DMS 273 (cell line): ENCODE results near the gene INPP5B.

Source experiments
- DNase-seq: peaks from one replicate; lab custom pipeline; 2025; ENCODE audit not compliant: unreplicated experiment; lab: John Stamatoyannopoulos, UW

The INPP5B gene

GRCh38 chr1:37875833-37876232 lies 71.0 kb downstream of the INPP5B start:
- peak; percentile 22 for DNase-seq

DNA sequence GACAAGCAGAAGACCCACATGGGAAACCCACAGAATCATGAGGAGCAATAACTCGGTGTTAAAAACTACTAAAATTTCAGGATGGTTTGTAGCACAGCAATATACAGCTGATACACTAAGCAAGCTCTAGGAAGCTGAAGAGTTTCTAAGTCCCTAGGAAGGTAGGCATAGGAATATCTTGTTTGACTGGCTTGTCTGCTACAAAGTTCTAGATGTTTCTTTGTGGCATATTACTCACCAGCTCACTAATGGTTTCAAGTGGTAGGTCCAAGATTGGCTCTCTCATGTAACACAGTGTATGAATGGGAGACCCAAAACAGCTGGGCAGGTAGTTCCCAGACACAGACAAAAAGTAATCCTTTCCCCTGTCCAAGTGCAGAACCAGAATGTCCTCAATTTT lies 74.2 kb downstream of the INPP5B start:
- DNase-seq, result no peak

DNA sequence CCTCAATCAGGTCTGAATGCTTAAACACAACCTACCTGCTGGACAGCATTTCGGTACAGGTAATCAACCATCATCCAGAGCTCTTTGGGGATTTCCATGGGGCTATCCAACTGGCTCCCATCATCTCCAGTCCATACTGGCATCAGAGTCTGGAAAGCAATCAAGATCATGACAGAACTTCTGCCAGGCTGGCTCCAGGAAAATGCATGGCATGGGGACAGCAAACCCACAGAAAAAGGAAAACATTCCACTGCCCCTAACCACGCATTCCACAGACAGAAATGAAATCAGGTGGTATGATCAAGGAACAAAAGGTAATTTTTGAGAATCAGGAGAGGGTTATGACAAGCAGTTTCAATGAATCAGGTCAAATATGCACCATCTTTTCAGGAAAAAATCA lies 78.4 kb downstream of the INPP5B start:
- DNase-seq, result no peak

GRCh38 chr1:37867784-37868183 lies 79.1 kb downstream of the INPP5B start:
- no peak for DNase-seq

- DNase-seq, result no peak
Observed at GRCh38 chr1:37866491-37866890, 80.4 kb downstream of the INPP5B start.

GRCh38 chr1:37865348-37866120 lies 81.3 kb downstream of the INPP5B start:
- DNase-seq, result no peak

GRCh38 chr1:37862330-37862729 lies 84.5 kb downstream of the INPP5B start:
- no peak for DNase-seq

- DNase-seq, result no peak
Observed at GRCh38 chr1:37861151-37861550, 85.7 kb downstream of the INPP5B start.

- no peak for DNase-seq
Observed at GRCh38 chr1:37860346-37860666, 86.5 kb downstream of the INPP5B start.

DNA sequence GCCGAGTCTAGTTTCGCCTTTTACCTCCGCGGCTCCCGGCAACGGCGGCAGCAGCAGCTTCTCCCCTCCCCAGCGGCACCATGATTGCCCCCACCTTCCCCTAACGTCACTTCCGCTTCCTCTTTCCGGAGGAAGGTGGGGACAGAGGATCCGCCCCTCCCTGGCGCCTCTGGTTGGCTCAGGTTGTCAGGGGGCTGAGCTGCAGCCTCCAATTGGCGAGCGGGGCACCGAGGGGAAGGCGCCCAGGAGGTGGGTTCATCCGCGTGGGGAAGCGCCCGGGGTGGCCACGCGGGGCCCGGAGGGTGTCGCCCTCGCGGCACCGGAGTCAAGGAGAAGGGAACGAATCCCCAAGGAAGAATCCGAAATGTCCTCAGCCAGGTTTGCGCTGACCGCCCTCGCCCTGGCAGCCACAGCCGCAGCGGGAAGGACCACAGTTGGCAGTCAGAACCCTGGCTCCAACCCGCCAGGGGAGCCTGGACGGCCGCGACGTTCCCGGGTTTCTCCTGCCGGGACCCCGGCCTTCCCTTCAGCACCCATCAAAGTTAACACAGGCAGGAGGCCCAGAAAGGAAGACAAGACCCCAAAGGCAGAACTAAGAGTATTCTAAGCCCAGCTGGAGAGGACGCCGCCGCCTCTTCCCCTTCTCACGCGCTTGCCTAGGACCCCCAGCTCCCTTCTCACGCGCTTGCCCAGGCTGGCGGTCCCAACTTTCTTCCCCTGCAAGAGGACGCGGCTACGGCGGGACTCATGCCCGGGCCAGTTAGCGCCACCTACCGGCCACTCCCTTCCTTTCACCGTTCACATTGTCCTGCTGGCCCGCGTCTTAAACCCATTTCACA lies 87.1 kb downstream of the INPP5B start, which contains the start of gene MTF1:
MTF1 (minus strand) TSS at position 86 of the 839 bp plus-strand sequence. CDS start 1,934 bp downstream, outside the sequence.
- DNase-seq, result peak; percentile 99

DNA sequence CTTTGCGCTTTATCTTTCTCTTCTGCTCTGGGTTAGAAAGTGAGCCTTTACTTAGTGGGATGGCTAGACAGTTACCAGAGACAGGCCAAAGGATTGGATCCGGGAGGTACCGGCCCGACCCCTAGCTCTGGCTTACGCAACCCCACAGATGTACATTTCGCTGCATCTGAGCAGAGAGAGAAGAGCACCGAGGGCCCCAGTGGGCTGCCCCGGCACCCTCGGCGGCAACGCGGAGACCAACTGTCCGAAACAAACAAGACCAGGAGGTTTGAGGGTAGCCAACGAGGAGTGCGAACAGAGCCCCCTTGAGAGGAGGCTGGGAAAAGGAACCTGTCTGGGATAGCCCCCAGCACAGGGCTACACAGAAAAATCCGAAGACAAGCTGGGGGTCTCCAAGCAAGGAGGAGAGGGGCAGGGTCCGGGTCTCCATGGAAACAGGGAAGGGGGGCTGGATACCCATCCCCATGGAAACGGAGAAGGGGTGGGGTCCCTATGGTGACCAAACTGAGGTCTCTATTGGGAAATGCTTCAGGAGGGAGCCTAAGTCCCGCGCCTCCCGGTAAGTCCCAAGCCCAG lies 87.8 kb downstream of the INPP5B start:
- DNase-seq, result no peak

GRCh38 chr1:37854406-37854805 lies 92.4 kb downstream of the INPP5B start:
- no peak for DNase-seq

DNA sequence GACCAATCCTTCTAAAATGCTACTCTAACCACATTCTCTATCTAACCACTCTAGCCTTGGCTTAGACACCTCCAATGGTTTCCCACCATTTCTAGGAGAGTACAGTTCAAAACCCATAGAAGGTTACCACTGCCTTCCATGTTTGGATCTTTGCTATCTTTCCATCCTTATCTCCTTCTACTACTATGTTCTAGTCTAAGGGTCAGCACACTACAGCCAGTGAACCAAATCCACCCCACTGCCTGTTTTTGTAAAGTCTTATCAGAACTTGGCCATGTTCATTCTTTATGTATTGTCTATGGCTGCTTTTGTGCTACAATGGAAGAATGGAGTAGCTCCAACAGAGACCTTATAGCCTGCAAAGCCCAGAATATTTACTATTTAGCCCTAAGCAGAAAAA lies 93.7 kb downstream of the INPP5B start:
- DNase-seq, result no peak

- DNase-seq, result no peak
Observed at GRCh38 chr1:37851782-37852210, 95.1 kb downstream of the INPP5B start.

- DNase-seq, result no peak
Observed at GRCh38 chr1:37851262-37851661, 95.6 kb downstream of the INPP5B start.

- no peak for DNase-seq
Observed at GRCh38 chr1:37850352-37850955, 96.4 kb downstream of the INPP5B start.

DNA sequence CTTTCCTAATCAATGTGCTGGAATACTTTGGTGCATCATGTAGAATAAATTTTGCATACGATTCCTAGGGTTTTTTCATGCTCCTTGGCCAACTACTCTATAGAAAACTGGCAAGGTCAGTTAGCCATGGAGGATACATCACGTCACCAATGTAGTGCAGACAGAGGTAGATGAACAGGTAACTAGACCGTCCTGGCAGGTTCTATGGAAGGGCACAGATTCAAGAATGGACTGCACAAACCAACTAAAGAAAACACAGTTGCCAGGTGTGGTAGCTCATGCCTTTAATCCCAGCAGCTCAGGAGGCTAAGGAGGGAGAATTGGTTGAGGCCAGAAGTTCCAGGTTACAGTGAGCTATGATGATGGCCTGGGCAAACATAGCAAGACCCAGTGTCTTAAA lies 97.4 kb downstream of the INPP5B start:
- no peak for DNase-seq

GRCh38 chr1:37846647-37847339 lies 100.1 kb downstream of the INPP5B start:
- DNase-seq, result no peak

DNA sequence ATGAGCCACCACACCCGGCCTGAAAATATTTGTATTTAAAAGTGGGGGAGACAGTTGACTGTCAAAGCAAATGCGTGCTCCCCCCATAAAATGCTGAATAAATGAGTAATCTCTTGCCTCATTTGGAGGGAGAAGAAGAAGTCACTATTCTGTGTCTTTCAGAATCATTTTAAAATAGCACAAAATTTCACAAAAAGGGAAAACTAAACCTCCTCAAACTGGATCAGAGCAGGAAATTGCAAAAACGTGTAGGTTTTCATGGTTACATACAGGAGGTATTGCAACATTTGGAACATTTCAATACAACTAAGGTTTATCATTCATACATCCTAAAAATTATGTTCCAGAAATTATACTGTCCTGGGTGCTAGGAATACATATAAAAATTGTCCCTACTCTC lies 101.1 kb downstream of the INPP5B start:
- no peak for DNase-seq

GRCh38 chr1:37845049-37845646 lies 101.7 kb downstream of the INPP5B start:
- DNase-seq, result no peak

DNA sequence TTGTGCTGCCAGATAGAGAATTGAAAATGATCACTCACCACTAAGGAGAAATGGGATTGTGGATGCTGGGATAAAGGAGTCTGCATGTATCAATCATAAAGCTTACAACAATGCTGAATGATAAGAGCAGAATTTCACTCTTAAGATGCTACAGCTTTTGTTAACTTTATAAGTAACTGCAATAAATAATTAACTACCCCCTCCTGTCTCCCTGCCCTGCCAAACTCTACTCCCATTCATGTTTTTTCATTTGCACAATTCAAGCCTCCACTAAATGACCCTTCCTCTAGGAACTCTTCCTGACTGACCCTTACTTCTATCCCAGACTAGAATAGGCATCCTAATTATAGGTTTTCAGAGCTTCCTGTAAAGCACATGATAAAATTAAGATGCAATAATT lies 102.3 kb downstream of the INPP5B start:
- no peak for DNase-seq
